K562 (cell line): Measurements from ENCODE around the gene RASIP1. TPM values are rescaled to one million over a fixed set of nuclear protein-coding genes. Genes with fewer than 3 reads are reported as not detected.

Experiments
- ATF7 ChIP-seq: fragments of 450-650 bp; IDR thresholded peaks from 2 replicates; pipeline ENCODE4 v1.7.1; 2014; ENCODE audit warnings: mild to moderate bottlenecking, moderate library complexity
- CTBP1 ChIP-seq: fragments of 450-650 bp; IDR thresholded peaks from 2 replicates; pipeline ENCODE4 v1.6.1; 2016; ENCODE audit warnings: borderline replicate concordance
- ETV1 ChIP-seq: fragments of 450-650 bp; conservative IDR thresholded peaks from 2 replicates; pipeline ENCODE4 v1.6.1; 2016; ENCODE audit warnings: missing genetic modification characterization, control low read depth, low read depth, missing compliant biosample characterization
- EWSR1 ChIP-seq: fragments of 450-650 bp; IDR thresholded peaks from 2 replicates; pipeline ENCODE4 v1.6.1; 2018; ENCODE audit warnings: borderline replicate concordance, mild to moderate bottlenecking, low read depth, moderate library complexity; ENCODE audit not compliant: partially characterized antibody
- GABPA ChIP-seq: fragments of 200-800 bp; sonication (Bioruptor generic); conservative IDR thresholded peaks from 2 replicates; pipeline ENCODE4 v1.6.1; 2016; ENCODE audit warnings: low read depth, missing genetic modification characterization, missing compliant biosample characterization
- HMG20B ChIP-seq: fragments of 250-450 bp; sonication (Bioruptor Pico); IDR thresholded peaks from 2 replicates; pipeline ENCODE4 v1.5.0; 2021; ENCODE audit warnings: mild to moderate bottlenecking
- PRPF4 ChIP-seq: fragments of 200-400 bp; formaldehyde crosslinking; IDR thresholded peaks from one replicate; pipeline ENCODE4 v1.6.1; 2017; ENCODE audit warnings: low read length, low read depth, mild to moderate bottlenecking; ENCODE audit not compliant: insufficient read depth, poor library complexity, severe bottlenecking
- RBFOX2 ChIP-seq: fragments of 200-400 bp; formaldehyde crosslinking; IDR thresholded peaks from 2 replicates; pipeline ENCODE4 v1.6.1; 2017; ENCODE audit warnings: low read depth, mild to moderate bottlenecking, low read length, moderate library complexity
- SAFB2 ChIP-seq: fragments of 200-400 bp; formaldehyde crosslinking; IDR thresholded peaks from 2 replicates; pipeline ENCODE4 v1.6.1; 2018; ENCODE audit warnings: borderline replicate concordance, low read length, low read depth, moderate library complexity; ENCODE audit not compliant: severe bottlenecking
- SNIP1 ChIP-seq: fragments of 450-650 bp; IDR thresholded peaks from 2 replicates; pipeline ENCODE4 v1.7.1; 2017; ENCODE audit warnings: low read depth, mild to moderate bottlenecking
- STAT5B ChIP-seq: fragments of 250-450 bp; sonication (Bioruptor Pico); IDR thresholded peaks from 2 replicates; pipeline ENCODE4 v1.8.0; 2021; ENCODE audit warnings: mild to moderate bottlenecking, inconsistent platforms
- TAF9B ChIP-seq: fragments of 450-650 bp; IDR thresholded peaks from 2 replicates; pipeline ENCODE4 v1.6.1; 2018; ENCODE audit warnings: mild to moderate bottlenecking; ENCODE audit not compliant: partially characterized antibody
- TCF7L2 ChIP-seq: fragments of 150-350 bp; IDR thresholded peaks from 2 replicates; pipeline ENCODE4 v1.6.1; 2016; ENCODE audit warnings: low read depth, mild to moderate bottlenecking, low read length, moderate library complexity
- ZNF143 ChIP-seq: sonication (generic); formaldehyde crosslinking; IDR thresholded peaks from 2 replicates; pipeline ENCODE4 v1.9.0; 2022; ENCODE audit warnings: mild to moderate bottlenecking, missing genetic modification reagents
- ZNF224 ChIP-seq: sonication (generic); formaldehyde crosslinking; IDR thresholded peaks from 2 replicates; pipeline ENCODE4 v1.8.0; 2022; ENCODE audit warnings: mild to moderate bottlenecking, missing genetic modification reagents
- ZNF77 ChIP-seq: fragments of 250-450 bp; sonication (Bioruptor Pico); IDR thresholded peaks from 2 replicates; pipeline ENCODE4 v1.5.0; 2020
- polyA plus RNA-seq, 8 experiments: library from polyadenylated mRNA; depleted of rRNA in 4 of 8; stranded (reverse) in 5 of 8; unstranded in 3 of 8; fragments of >200 nt; fragmentation: Nextera tagmentation in 2 of 8; fragmentation: Illumina TruSeq in 1 of 8; extraction: Ambion mirVana in 2 of 8; extraction: Trizol in 1 of 8; gene quantifications; 2 replicates each; pipeline versions ENCODE4 v1.2.1 to v1.2.3, GENCODE V29; 2011 to 2014; ENCODE audit warnings: inconsistent platforms in 1 of 8, missing spikeins in 1 of 8
- total RNA-seq, 7 experiments: library from RNA; depleted of rRNA in 6 of 7; stranded (reverse); fragments of >200 nt in 6 of 7; fragmentation: Illumina TruSeq in 2 of 7; extraction: Trizol in 2 of 7; gene quantifications; 2 replicates each; pipeline versions ENCODE4 v1.2.1 to v1.2.3, GENCODE V29; 2011 to 2021; ENCODE audit warnings: low replicate concordance in 1 of 7
- TF ChIP-seq, protein P1 (sequence below): fragments of 450-650 bp; formaldehyde crosslinking; conservative IDR thresholded peaks from 2 replicates; pipeline ENCODE4 v1.4.0; 2022; ENCODE audit warnings: mild to moderate bottlenecking, missing genetic modification characterization
- TF ChIP-seq, protein P2 (sequence below): fragments of 450-650 bp; IDR thresholded peaks from 2 replicates; pipeline ENCODE4 v1.6.1; 2017; ENCODE audit warnings: antibody characterized with exemption
- TF ChIP-seq, protein P3 (sequence below): fragments of 450-650 bp; IDR thresholded peaks from 2 replicates; pipeline ENCODE4 v1.6.1; 2016; ENCODE audit warnings: mild to moderate bottlenecking
- TF ChIP-seq, protein P4 (sequence below): fragments of 250-450 bp; sonication (Bioruptor Pico); IDR thresholded peaks from 2 replicates; pipeline ENCODE4 v1.8.0; 2021; ENCODE audit warnings: borderline replicate concordance, mild to moderate bottlenecking, moderate library complexity; ENCODE audit not compliant: poor library complexity, severe bottlenecking
- TF ChIP-seq, protein P5 (sequence below): sonication (generic); formaldehyde crosslinking; IDR thresholded peaks from 2 replicates; pipeline ENCODE4 v1.9.0; 2022; ENCODE audit warnings: mild to moderate bottlenecking, missing genetic modification reagents

Gene RASIP1
- total and polyA plus RNA-seq, 9 of the 15 experiments (the other 6 are each of a cell fraction or from before 2014, with no cell fraction given) = 0.20 to 4.7 (median 1.5) TPM

DNA sequence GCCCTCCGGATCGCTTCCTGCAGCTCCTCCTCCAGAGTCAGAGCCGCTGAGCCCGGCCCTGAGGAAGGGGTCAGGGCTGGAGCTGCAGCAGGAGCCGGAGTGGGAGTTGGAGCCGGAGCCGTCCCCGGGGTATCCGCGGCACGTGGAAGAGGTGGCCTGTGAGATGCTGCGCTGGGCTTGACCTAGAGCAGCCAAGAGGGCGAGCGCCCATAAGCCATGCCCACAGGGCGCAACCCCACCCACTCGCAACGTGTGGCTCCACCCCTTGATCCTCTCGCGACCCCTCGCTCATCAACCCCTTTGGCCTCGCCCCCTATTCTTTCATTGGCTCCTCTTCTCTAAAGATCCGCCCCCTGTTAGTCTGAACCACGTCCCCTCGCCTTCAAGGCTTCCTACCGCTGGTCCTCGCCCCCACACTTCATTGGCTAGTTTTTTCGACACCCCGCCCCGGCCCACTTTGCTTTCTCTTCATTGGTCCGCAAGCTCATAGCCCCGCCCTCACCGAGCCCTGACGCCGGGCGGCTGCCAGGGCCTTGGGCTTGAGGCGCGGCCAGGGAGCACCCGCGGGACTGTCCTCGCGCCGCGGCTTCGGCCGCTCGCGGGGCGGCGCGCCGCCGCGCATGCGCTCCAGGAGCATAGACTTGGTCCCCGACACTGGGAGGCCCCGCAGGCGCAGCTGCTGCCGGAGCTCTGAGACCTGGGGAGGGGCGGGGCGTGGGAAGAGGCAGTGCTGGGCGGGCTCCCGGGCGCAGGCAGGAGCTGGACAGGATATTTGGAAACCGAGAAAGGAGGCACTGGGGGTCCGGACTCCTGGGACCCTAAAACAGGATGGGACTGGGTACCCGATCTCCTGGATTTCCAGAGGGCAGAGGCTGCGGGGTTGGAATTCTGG lies 26.3 kb downstream of the RASIP1 start (continued):
- TF ChIP-seq, protein P1, sequence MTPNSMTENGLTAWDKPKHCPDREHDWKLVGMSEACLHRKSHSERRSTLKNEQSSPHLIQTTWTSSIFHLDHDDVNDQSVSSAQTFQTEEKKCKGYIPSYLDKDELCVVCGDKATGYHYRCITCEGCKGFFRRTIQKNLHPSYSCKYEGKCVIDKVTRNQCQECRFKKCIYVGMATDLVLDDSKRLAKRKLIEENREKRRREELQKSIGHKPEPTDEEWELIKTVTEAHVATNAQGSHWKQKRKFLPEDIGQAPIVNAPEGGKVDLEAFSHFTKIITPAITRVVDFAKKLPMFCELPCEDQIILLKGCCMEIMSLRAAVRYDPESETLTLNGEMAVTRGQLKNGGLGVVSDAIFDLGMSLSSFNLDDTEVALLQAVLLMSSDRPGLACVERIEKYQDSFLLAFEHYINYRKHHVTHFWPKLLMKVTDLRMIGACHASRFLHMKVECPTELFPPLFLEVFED (CRISPR knock-in tag) = no peak
- TF ChIP-seq RBFOX2 (peak; percentile 53), TCF7L2 (no peak), CTBP1 (peak; percentile 96), SNIP1 (no peak), GABPA (tag) (no peak), HMG20B (CRISPR knock-in tag) (no peak), TAF9B (no peak), SAFB2 (no peak), ZNF77 (CRISPR knock-in tag) (no peak), STAT5B (CRISPR knock-in tag) (no peak), PRPF4 (no peak), ATF7 (peak; percentile 78), ETV1 (no peak), EWSR1 (no peak), ZNF224 (CRISPR knock-in tag) (no peak), ZNF143 (CRISPR knock-in tag) (no peak; the same call in 1 of the 2 replicates)
- TF ChIP-seq, protein P2, sequence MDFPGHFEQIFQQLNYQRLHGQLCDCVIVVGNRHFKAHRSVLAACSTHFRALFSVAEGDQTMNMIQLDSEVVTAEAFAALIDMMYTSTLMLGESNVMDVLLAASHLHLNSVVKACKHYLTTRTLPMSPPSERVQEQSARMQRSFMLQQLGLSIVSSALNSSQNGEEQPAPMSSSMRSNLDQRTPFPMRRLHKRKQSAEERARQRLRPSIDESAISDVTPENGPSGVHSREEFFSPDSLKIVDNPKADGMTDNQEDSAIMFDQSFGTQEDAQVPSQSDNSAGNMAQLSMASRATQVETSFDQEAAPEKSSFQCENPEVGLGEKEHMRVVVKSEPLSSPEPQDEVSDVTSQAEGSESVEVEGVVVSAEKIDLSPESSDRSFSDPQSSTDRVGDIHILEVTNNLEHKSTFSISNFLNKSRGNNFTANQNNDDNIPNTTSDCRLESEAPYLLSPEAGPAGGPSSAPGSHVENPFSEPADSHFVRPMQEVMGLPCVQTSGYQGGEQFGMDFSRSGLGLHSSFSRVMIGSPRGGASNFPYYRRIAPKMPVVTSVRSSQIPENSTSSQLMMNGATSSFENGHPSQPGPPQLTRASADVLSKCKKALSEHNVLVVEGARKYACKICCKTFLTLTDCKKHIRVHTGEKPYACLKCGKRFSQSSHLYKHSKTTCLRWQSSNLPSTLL = no peak
- TF ChIP-seq, protein P3, sequence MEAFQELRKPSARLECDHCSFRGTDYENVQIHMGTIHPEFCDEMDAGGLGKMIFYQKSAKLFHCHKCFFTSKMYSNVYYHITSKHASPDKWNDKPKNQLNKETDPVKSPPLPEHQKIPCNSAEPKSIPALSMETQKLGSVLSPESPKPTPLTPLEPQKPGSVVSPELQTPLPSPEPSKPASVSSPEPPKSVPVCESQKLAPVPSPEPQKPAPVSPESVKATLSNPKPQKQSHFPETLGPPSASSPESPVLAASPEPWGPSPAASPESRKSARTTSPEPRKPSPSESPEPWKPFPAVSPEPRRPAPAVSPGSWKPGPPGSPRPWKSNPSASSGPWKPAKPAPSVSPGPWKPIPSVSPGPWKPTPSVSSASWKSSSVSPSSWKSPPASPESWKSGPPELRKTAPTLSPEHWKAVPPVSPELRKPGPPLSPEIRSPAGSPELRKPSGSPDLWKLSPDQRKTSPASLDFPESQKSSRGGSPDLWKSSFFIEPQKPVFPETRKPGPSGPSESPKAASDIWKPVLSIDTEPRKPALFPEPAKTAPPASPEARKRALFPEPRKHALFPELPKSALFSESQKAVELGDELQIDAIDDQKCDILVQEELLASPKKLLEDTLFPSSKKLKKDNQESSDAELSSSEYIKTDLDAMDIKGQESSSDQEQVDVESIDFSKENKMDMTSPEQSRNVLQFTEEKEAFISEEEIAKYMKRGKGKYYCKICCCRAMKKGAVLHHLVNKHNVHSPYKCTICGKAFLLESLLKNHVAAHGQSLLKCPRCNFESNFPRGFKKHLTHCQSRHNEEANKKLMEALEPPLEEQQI = no peak
- TF ChIP-seq, protein P4, sequence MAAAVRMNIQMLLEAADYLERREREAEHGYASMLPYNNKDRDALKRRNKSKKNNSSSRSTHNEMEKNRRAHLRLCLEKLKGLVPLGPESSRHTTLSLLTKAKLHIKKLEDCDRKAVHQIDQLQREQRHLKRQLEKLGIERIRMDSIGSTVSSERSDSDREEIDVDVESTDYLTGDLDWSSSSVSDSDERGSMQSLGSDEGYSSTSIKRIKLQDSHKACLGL (CRISPR knock-in tag) = no peak
- TF ChIP-seq, protein P5, sequence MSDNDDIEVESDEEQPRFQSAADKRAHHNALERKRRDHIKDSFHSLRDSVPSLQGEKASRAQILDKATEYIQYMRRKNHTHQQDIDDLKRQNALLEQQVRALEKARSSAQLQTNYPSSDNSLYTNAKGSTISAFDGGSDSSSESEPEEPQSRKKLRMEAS (CRISPR knock-in tag) = peak; percentile 45
